GM18520 (cell line): ENCODE measurements around the gene AKIRIN1.
"Not testable (repeated sequence)": the region's sequence is repeated elsewhere in the genome, so short reads cannot be mapped to it uniquely, and the experiment has no call there.

Experiments
- ATAC-seq: cut with Tn5 transposase; IDR thresholded peaks from one replicate; pipeline ENCODE4 v1.9.1; 2021; ENCODE audit not compliant: unreplicated experiment

Gene AKIRIN1

DNA sequence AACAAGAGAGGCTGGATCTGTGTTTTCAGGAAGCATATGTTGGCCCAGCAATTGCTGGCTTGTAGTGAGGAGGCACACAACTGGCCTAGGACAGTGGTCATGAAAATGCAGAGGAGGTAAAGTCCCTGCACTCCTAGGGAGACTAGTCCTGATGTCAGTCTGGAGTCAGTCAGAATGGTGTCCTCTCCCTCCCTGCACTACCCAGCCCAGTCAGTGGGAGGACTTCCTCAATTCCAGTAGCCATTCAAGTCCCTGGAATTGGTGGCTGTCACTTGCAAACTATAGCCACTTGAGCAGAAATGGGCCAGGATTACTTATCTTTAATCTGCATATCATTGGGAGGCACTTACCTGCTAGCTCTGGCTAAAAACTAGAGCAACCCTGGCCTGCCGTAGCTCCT, 53.7 kb downstream of the AKIRIN1 start:
- no peak for ATAC-seq

DNA sequence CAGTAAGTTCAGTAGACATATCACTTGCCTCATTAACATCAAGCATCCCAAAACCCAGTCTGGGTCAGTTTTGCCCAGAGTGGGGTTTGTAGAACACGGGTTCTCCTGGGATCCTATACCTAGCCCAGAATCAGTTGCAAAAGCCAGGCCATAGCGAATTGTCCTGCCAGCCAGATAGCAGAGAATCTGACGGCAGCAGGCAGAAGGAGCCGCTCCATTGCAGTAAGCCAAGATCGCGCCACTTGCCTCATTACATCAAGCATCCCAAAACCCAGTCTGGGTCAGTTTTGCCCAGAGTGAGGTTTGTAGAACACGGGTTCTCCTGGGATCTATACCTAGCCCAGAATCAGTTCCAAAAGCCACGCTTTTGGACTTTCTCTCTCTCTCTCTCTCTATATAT, 54.2 kb downstream of the AKIRIN1 start:
- ATAC-seq, result no peak

GRCh38 chr1:39046613-39047210, 55.6 kb downstream of the AKIRIN1 start:
- no peak for ATAC-seq

DNA sequence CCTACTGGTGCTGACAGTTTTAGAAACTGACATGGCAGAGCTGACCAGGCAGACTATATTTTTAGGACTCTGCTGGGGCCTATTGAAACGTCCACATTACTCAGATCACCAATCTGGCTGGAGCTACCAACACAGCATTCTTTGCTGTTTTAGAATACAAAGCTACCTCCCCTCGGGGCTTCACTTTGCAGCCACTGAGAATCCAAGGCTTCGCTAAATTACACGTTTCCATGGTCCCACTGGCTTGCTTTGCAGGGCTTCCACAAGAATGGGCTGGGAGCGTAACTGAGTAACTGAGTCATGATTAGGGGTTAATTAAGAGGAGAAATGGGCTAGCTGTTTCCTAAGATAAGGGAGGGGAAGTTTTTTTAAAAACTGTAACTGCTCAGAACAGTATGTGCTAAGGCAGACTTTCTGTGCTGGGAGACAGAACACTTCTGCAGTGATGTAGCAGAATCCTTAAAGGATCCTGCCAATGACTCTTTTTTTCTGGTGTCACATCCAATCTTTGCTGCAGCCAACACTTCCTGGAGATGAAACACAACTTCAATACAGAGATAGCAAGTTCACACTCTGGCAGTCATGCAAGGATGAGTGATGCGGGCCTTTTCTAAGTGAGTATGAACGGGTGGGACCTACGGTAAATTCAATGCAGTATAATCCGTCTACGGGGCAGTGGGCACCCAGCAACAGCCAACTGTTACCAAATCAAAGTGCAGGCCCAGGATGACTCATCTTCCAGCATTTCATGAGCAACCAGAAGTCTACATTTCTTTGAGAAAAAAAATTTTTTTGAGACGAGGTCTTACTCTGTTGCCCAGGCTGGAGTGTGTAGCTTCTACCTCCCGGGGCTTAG, 56.5 kb downstream of the AKIRIN1 start:
- no peak for ATAC-seq

DNA sequence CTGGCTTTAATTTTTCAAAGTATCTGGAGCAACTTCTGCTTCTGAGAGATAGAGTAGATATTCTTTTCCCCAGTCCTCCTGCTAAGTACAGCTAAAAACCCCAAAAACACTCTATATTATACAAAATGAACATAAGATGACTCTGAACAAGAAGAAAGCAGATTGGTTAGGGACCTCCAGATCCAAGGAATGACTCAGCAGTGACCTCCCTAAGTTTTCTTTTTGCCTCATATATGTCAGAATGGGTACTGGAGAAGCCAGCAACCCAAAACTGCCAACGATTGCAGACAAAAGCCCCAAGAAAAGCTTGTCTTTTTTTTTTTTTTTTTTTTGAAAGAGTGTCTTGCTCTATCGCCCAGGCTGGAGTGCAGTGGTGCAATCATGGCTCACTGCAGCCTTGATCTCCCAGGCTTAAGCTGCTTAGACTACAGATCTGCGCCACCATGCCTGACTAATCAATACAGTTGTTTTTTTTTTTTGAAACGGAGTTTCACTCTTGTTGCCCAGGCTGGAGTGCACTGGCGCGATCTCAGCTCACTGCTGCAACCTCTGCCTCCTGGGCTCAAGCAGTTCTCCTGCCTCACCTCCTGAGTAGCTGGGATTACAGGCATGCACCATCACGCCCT, 57.8 kb downstream of the AKIRIN1 start:
- ATAC-seq, result no peak

- no peak for ATAC-seq
Observed at GRCh38 chr1:39050001-39050400, 58.9 kb downstream of the AKIRIN1 start.

DNA sequence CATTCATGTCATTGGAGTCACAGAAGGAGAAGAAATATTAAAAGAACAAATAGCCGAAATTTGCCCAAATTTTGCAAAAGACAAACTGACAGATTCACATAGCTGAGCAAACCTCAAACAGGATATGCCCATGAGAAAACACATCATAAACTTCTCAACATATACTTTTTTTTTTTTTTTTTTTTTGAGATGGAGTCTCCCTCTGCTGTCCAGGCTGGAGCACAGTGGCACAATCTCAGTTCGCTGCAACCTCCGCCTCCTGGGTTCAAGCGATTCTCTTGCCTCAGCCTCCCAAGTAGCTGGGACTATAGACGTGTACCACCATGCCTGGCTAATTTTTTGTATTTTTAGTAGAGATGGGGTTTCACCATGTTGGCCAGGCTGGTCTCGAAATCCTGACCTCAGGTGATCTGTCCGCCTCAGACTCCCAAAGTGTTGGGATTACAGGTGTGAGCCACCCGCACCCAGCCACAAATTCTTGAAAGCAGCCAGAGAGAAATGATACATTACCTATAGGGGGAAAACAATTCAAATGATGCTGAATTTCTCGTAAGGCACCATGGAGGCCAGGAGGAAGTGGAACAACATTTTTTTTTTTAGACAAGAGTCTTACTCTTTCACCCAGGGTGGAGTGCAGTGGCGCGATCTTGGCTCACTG, 60.2 kb downstream of the AKIRIN1 start:
- ATAC-seq, result not testable (repeated sequence)

DNA sequence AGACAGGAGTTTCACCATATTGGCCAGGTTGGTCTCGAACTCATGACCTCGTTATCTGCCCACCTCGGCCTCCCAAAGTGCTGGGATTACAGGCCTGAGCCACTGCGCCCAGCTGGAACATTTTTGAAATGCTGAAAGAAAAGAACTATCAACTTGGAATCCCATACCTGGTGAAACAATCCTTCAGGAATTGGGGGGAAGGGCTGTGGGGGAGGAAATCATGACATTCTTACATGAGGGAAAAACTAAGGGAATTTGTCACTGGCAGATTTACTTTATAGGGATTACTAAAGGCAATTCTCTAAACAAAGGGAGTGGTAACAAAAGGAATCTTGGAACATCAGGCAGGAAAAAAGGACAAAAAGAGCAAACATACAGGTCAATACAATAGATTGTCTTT, 60.9 kb downstream of the AKIRIN1 start:
- no peak for ATAC-seq

DNA sequence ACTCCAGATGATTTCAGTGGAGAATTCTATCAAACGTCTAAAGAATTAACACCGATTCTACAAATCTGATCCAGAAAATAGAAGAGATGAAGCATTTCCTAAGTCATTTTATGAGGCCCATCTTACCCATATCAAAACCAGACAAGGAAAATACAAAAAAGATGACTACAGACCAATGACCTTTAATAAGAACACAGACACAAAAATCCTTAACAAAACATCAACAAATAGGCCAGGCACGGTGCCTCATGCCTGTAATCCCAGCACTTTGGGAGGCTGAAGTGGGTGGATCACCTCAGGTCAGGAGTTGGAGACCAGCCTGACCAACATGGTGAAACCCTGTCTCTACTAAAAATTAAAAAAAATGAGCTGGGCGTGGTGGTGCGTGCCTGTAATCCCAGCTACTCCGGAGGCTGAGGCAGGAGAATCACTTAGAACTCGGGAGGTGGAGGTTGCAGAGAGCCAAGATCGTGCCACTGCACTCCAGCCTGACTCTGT, 64.2 kb downstream of the AKIRIN1 start:
- ATAC-seq, result not testable (repeated sequence)
